ENCODE data around the gene PRR7.

DNA sequence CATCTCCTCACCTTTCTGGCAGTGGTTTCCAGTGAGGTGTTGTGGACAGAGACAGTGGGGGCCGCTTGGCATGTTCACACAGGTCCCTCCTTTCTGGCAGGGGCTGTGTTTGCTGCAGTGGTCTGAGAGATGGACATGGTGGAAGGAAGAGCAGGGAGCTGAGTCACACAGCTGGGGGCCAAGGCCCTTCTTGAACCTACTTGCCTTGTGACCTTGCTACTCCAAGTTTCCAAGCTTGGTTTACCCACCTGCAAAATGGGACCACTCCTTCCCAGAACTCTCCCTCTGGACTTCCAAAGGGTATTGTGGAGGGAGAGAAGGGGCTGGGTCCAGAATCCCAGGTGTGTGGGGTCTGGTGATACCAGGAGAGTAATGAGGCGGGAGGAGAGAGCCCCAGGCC lies 41.3 kb upstream of the PRR7 start:
- TF ChIP-seq POLR2AphosphoS5 (IDR thresholded peaks at IDR 0.05; ENCODE audit: low read depth, low read length) = no peak
- TF ChIP-seq, protein P1, sequence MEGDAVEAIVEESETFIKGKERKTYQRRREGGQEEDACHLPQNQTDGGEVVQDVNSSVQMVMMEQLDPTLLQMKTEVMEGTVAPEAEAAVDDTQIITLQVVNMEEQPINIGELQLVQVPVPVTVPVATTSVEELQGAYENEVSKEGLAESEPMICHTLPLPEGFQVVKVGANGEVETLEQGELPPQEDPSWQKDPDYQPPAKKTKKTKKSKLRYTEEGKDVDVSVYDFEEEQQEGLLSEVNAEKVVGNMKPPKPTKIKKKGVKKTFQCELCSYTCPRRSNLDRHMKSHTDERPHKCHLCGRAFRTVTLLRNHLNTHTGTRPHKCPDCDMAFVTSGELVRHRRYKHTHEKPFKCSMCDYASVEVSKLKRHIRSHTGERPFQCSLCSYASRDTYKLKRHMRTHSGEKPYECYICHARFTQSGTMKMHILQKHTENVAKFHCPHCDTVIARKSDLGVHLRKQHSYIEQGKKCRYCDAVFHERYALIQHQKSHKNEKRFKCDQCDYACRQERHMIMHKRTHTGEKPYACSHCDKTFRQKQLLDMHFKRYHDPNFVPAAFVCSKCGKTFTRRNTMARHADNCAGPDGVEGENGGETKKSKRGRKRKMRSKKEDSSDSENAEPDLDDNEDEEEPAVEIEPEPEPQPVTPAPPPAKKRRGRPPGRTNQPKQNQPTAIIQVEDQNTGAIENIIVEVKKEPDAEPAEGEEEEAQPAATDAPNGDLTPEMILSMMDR (IDR thresholded peaks at IDR 0.05) = no peak

Data from Panc1 (cell line).